GOT3 (cell line): ENCODE data around the gene SOWAHA.
"Not testable (repeated sequence)": the region's sequence is repeated elsewhere in the genome, so short reads cannot be mapped to it uniquely, and the experiment has no call there.

Experiments
- DNase-seq: peaks from one replicate; lab custom pipeline; 2025; ENCODE audit warnings: mixed read lengths; lab: John Stamatoyannopoulos, UW

The SOWAHA gene

DNA sequence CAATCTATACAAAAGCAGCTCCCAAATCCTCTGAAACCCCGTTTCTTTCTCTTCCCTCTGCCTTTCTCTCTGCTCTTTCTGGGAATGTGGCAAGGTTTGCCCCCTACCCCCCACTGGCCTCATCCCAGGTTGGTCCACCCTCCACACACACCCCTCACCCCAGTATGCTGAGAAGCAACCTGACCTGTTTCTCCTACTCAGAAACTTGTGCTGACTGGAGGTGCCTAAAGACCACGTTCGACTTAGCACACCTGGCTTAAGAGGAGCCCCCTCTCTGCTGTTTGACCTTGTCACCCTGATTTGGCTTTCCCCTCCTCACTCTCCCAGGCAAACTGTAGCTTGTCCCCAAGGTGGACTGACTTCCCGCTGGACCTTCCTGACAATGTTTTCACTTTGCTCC is 35.0 kb upstream of the SOWAHA start:
- no peak for DNase-seq

DNA sequence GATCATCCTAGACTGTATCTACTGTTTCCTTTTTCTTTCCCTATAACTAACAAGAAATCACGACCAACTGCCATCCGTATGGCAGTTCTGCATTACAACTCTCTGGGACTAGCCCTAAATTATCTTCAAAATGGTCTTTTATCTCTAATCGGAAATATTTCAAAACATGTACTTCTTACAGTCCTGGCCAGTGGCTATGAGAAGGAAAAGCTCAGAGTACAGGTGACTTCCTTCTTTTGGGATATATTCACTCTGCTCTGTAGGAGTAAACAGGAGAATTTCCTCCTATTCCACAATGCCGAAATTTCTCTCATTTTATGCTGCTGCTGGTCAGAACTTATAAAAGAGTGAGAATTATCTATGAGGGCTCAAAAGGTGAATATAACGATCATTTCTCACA is 34.2 kb upstream of the SOWAHA start:
- no peak for DNase-seq

DNA sequence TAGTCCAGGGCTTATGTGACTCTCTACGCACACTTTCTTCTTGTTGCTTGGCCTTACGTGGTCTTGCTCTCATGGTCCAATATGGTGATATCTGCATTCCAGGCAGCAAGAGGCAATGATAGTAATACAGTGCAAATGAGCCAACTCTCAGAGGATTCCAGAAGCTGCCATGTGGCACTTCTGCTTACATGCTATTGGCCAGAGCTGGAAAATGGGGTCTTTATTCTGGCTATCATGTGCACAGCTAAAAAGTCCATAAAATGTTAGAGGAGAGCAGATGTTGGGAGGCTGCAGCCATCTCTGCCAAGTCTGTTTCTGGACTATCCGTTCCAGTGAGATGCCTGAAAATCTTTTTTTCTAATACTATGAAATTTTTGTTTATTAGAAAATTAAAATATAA is 33.1 kb upstream of the SOWAHA start:
- no peak for DNase-seq

DNA sequence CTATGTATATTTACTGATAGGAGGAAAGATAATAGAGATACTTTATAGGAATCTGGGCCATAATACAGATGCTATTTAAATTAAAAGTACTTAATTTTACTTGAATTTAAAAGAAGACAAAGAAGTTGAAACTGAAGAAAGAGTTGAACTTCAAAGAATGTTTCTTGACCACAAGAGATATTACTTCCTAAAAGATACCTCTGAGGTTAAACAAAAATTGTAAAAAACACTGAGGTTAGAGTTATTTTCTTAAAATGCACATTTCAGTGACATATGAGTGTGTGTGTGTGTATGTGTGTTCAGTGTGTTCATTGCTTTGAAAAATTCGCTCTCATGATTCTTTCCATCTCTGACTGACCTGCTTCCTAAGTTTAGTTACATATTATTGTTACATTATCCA is 32.5 kb upstream of the SOWAHA start:
- DNase-seq = no peak

DNA sequence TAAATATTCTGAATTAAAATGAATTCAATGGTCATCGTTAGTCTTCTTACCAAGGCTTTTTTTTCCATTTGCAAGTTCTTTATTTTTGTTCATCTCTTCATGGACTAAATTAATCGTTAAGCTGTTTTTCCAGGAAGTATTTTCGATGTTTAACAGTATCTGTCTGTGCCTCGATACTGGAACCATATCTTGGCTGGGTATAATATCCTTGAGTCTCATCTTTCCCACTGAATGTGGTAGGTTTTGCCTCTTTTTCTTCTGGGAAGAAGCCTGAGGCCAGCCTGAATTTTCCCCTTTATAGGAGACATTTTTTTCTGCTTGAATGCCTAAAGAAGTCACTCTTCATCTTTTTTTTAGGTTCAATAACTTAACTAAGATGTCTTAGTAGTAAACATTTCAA is 32.1 kb upstream of the SOWAHA start:
- no peak for DNase-seq

GRCh38 chr5:132782101-132782500 is 31.0 kb upstream of the SOWAHA start:
- DNase-seq = no peak

- DNase-seq = no peak
These were observed 27.7 kb upstream of the SOWAHA start for GRCh38 chr5:132785365-132785764.

DNA sequence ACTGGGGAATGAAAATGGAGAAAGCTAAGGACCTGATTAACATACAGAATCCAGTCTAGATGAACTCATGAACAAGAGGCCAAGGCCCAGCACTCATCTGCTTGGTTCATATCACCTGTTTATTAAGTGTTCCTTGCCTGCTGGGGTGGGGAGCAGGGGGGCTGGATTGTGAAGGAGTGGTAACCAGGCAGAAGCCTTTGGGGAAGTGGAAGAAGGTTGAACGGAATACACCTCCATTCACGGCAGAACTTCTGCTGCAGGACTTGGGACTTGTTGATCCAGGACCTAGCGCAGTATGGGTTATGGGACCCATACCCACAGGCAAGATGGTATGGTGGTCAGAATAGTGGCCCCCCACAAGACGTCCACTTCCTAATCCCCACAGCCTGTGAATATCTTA is 27.2 kb upstream of the SOWAHA start:
- DNase-seq = no peak

DNA sequence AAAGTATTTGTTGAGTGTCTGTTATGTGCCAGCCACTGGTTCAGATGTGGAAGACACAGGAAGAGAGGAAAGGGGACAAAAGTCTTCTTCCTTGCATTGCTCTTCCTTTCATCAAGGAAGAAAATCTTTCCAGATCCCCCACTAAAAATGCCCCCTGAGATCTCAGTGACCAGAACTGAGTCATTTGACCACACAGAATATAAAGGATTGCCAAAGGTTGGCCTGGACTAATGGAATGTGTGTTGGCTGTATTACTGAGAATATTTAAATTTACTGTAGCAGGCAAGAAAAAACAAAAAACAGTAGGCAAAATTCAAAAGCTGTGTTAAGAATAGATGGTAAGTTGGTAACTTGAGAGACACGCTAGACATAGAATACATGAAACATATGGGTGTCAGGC is 26.0 kb upstream of the SOWAHA start:
- no peak for DNase-seq

- no peak for DNase-seq
These were observed 24.6 kb upstream of the SOWAHA start for GRCh38 chr5:132788508-132788907.

- no peak for DNase-seq
These were observed 23.9 kb upstream of the SOWAHA start for GRCh38 chr5:132788990-132789886.

GRCh38 chr5:132790201-132790865 is 22.8 kb upstream of the SOWAHA start:
- DNase-seq = no peak

DNA sequence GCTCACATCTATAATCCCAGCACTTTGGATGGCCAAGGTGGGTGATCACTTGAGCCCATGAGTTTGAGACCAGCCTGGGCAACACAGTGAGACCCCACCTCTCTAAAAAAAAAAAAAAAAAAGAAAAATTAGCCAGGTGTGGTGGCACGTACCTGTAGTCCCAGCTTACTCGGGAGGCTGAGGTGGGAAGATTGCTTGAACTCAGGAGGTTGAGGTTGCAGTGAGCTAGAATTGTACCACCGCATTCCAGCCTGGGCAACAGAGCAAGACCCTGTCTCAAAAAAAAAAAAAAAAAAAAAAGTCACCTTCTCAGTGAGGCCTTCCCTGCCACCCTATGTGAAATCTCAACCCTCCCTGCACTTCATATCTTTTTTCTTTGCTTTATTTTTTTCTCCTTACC is 22.1 kb upstream of the SOWAHA start:
- DNase-seq = no peak

DNA sequence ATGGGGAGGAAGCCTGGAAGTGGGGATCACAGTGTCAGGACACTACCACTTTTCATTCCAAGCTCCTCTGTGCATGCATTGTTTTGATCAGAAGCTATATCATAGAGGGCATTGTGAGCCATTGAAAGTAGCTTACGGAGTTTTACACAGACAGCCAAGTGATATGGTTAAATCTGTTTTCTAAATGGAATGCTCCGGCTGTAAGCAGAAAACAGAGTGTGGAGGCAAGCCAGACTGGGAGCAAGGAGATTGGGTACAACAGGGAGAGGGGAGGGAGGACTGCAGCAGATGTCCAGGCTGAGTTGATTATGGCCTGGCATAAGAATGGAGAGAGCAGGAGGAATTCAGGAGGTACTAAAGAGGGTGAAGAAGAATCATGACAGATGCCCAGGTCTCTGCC is 15.5 kb upstream of the SOWAHA start:
- DNase-seq = no peak

DNA sequence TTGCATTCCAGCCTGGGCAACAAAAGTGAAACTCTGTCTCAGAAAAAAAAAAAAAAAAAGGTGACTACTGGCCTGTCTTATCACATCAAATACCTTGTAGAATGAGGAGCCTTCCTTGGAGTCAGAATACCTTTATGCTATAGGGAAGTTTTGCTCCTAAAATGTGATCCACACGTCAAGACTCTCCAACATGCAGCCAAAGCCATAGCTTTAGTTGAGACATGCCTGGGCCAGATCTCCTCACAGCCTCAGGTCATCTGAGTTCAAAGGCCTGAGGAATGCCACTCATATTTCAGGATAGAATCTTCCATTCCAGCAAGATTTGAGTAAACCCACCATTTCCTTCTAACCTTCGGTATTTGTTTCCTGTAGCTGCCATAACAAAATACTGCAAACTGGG is 13.7 kb upstream of the SOWAHA start:
- DNase-seq = no peak

GRCh38 chr5:132800545-132800944 is 12.6 kb upstream of the SOWAHA start:
- DNase-seq = no peak

GRCh38 chr5:132802044-132802684 is 10.9 kb upstream of the SOWAHA start:
- no peak for DNase-seq

- DNase-seq = not testable (repeated sequence)
These were observed 10.4 kb upstream of the SOWAHA start for GRCh38 chr5:132802685-132803066.

- DNase-seq = not testable (repeated sequence)
These were observed 8.9 kb upstream of the SOWAHA start for GRCh38 chr5:132804219-132804618.

DNA sequence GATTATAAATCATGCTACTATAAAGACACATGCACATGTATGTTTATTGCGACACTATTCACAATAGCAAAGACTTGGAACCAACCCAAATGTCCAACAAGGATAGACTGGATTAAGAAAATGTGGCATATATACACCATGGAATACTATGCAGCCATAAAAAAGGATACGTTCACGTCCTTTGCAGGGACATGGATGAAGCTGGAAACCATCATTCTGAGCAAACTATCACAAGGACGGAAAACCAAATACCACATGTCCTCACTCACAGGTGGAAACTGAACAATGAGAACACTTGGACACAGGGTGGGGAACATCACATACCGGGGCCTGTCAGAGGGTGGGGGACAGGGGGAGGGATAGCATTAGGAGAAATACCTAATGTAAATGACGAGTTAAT is 7.2 kb upstream of the SOWAHA start:
- DNase-seq = not testable (repeated sequence)

GRCh38 chr5:132806804-132807162 is 6.3 kb upstream of the SOWAHA start:
- DNase-seq = not testable (repeated sequence)

- DNase-seq = no peak
These were observed 5.8 kb upstream of the SOWAHA start for GRCh38 chr5:132807163-132807838.

DNA sequence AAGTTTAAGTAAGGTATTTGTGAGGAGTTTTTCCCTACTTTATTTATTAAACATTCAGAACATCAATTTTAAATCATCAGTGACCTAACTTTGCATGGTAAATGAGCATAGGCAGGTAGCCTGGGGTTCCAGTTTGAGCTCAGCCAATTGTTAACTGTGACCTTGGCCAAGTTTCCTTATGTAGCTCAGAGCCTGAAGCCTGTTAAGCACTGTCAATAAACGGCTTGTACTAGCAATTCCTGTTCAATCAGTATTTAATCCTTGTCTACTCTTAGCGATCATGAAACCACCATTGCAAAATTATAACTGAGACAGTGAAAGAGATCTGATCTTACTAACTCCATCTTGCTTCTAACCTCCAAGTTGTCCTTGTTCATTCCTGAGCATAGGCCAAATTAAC is 4.7 kb upstream of the SOWAHA start:
- DNase-seq = no peak
